HUES48 (cell line): ENCODE measurements around the gene NLRX1.
"Not testable (repeated sequence)": the region's sequence is repeated elsewhere in the genome, so short reads cannot be mapped to it uniquely, and the experiment has no call there.

ENCODE experiments used
- H3K27ac ChIP-seq: one replicate; pipeline ENCODE4 v1.7.0; 2013; ENCODE audit warnings: low read depth, low read length, inconsistent platforms
- H3K27me3 ChIP-seq: 2 replicates; pipeline ENCODE4 v1.6.1; 2013; ENCODE audit warnings: mild to moderate bottlenecking, low read length; ENCODE audit not compliant: control insufficient read depth, insufficient read depth
- H3K36me3 ChIP-seq: 2 replicates; pipeline ENCODE4 v1.6.1; 2013; ENCODE audit warnings: low read length; ENCODE audit not compliant: control insufficient read depth, insufficient read depth
- H3K4me1 ChIP-seq: 2 replicates; pipeline ENCODE4 v1.6.1; 2013; ENCODE audit warnings: mild to moderate bottlenecking, low read length; ENCODE audit not compliant: control insufficient read depth, insufficient read depth
- H3K4me3 ChIP-seq: 2 replicates; pipeline ENCODE4 v1.5.1; 2013; ENCODE audit warnings: mild to moderate bottlenecking, low read depth, low read length
- H3K9ac ChIP-seq: 2 replicates; pipeline ENCODE4 v1.6.1; 2013; ENCODE audit warnings: mild to moderate bottlenecking, low read depth, low read length, moderate library complexity
- H3K9me3 ChIP-seq: 2 replicates; pipeline ENCODE4 v1.6.1; 2013; ENCODE audit warnings: low read length; ENCODE audit not compliant: control insufficient read depth, insufficient read depth

NLRX1 gene

GRCh38 chr11:119154178-119154577 lies 14.3 kb upstream of the NLRX1 start:
- H3K27me3 ChIP-seq: peaks cover 22% of the 10 kb centered on the region
- no peaks in the 10 kb centered on the region for H3K36me3 ChIP-seq
- H3K4me1 ChIP-seq: peaks cover 4% of the 10 kb centered on the region
- no peak overlapping the region for H3K9ac ChIP-seq
- no peaks in the 10 kb centered on the region for H3K9me3 ChIP-seq
- H3K4me3 ChIP-seq: no peak overlapping the region
- no peak overlapping the region for H3K27ac ChIP-seq

GRCh38 chr11:119155733-119156492 lies 12.6 kb upstream of the NLRX1 start:
- Histone ChIP-seq H3K9me3 (no peaks in the 10 kb centered on the region), H3K36me3 (no peaks in the 10 kb centered on the region)

GRCh38 chr11:119156496-119156895 lies 12.0 kb upstream of the NLRX1 start:
- Histone ChIP-seq H3K27ac (no peak overlapping the region), H3K36me3 (no peaks in the 10 kb centered on the region), H3K9ac (no peak overlapping the region), H3K4me1 (0 out of 2 replicates have a peak, but pooled peaks cover 3% of the 10 kb centered on the region), H3K9me3 (no peaks in the 10 kb centered on the region), H3K27me3 (peaks cover 4% of the 10 kb centered on the region; the same call in 1 of the 2 replicates), H3K4me3 (no peak overlapping the region)

More at GRCh38 chr11:119155733-119156492, 12.6 kb upstream of the NLRX1 start:
- H3K4me1 ChIP-seq: 0 out of 2 replicates have a peak, but pooled peaks cover 3% of the 10 kb centered on the region
- no peak overlapping the region for H3K9ac ChIP-seq
- H3K27me3 ChIP-seq: peaks cover 10% of the 10 kb centered on the region
- H3K27ac ChIP-seq: no peak overlapping the region
- H3K4me3 ChIP-seq: no peak overlapping the region

GRCh38 chr11:119157063-119157462 lies 11.5 kb upstream of the NLRX1 start:
- Histone ChIP-seq H3K36me3 (no peaks in the 10 kb centered on the region), H3K27me3 (no peaks in the 10 kb centered on the region), H3K4me3 (no peak overlapping the region), H3K4me1 (0 out of 2 replicates have a peak, but pooled peaks cover 3% of the 10 kb centered on the region), H3K9ac (no peak overlapping the region), H3K9me3 (no peaks in the 10 kb centered on the region), H3K27ac (no peak overlapping the region)

GRCh38 chr11:119158467-119158866 lies 10.1 kb upstream of the NLRX1 start:
- no peaks in the 10 kb centered on the region for H3K27me3 ChIP-seq
- H3K9ac ChIP-seq: no peak overlapping the region
- H3K36me3 ChIP-seq: no peaks in the 10 kb centered on the region
- no peak overlapping the region for H3K27ac ChIP-seq
- H3K4me1 ChIP-seq: 0 out of 2 replicates have a peak, but pooled peaks cover 3% of the 10 kb centered on the region
- no peaks in the 10 kb centered on the region for H3K9me3 ChIP-seq
- H3K4me3 ChIP-seq: no peak overlapping the region

- Histone ChIP-seq H3K9ac (no peak overlapping the region), H3K9me3 (no peaks in the 10 kb centered on the region), H3K4me1 (0 out of 2 replicates have a peak, but pooled peaks cover 3% of the 10 kb centered on the region), H3K27ac (no peak overlapping the region), H3K36me3 (no peaks in the 10 kb centered on the region), H3K4me3 (no peak overlapping the region), H3K27me3 (no peaks in the 10 kb centered on the region)
These were observed 8.4 kb upstream of the NLRX1 start for GRCh38 chr11:119160151-119160550.

GRCh38 chr11:119161871-119162270 lies 6.7 kb upstream of the NLRX1 start:
- Histone ChIP-seq H3K27ac (no peak overlapping the region), H3K4me1 (0 out of 2 replicates have a peak, but pooled peaks cover 3% of the 10 kb centered on the region), H3K9me3 (no peaks in the 10 kb centered on the region), H3K4me3 (no peak overlapping the region), H3K9ac (no peak overlapping the region), H3K36me3 (no peaks in the 10 kb centered on the region), H3K27me3 (no peaks in the 10 kb centered on the region)

- H3K9ac ChIP-seq: no peak overlapping the region
- H3K4me3 ChIP-seq: no peak overlapping the region
- no peaks in the 10 kb centered on the region for H3K9me3 ChIP-seq
- no peaks in the 10 kb centered on the region for H3K36me3 ChIP-seq
- H3K27ac ChIP-seq: peak overlapping the region; percentile 1
- no peaks in the 10 kb centered on the region for H3K4me1 ChIP-seq
- H3K27me3 ChIP-seq: no peaks in the 10 kb centered on the region
These were observed 2.0 kb upstream of the NLRX1 start for GRCh38 chr11:119166368-119167076.

- not testable (repeated sequence) for H3K9ac ChIP-seq, H3K4me1 ChIP-seq, H3K36me3 ChIP-seq, H3K4me3 ChIP-seq, H3K27me3 ChIP-seq, H3K27ac ChIP-seq, H3K9me3 ChIP-seq
These were observed 1.5 kb upstream of the NLRX1 start for GRCh38 chr11:119167077-119167458.

- Histone ChIP-seq H3K4me1 (no peaks in the 10 kb centered on the region), H3K27ac (no peak overlapping the region), H3K9ac (no peak overlapping the region)
These were observed 592 bp upstream of the NLRX1 start for GRCh38 chr11:119167933-119168332.

GRCh38 chr11:119169282-119169719 lies 776 bp downstream of the NLRX1 start:
- H3K27ac ChIP-seq: peak overlapping the region; percentile 92
- no peaks in the 10 kb centered on the region for H3K9me3 ChIP-seq
- H3K9ac ChIP-seq: peak overlapping the region; percentile 81
- H3K4me3 ChIP-seq: peak overlapping the region; percentile 70
- H3K4me1 ChIP-seq: no peaks in the 10 kb centered on the region
- 0 out of 2 replicates have a peak, but pooled peaks cover 1% of the 10 kb centered on the region for H3K36me3 ChIP-seq
- H3K27me3 ChIP-seq: no peaks in the 10 kb centered on the region

More at GRCh38 chr11:119167933-119168332, 592 bp upstream of the NLRX1 start:
- no peak overlapping the region for H3K4me3 ChIP-seq
- no peaks in the 10 kb centered on the region for H3K9me3 ChIP-seq
- H3K27me3 ChIP-seq: no peaks in the 10 kb centered on the region
- H3K36me3 ChIP-seq: no peaks in the 10 kb centered on the region
